Peyer's patch (tissue), 4 donors: ENCODE measurements around the gene ICAM1.
"Not testable (repeated sequence)": the region's sequence is repeated elsewhere in the genome, so short reads cannot be mapped to it uniquely, and the experiment has no call there.

ENCODE experiments used
- CTCF ChIP-seq, 6 experiments: fragments of 450-650 bp in 4 of 6; fragments of 200-600 bp in 2 of 6; sonication (generic) in 1 of 6; IDR thresholded peaks; one replicate each; pipeline ENCODE4 v1.5.1; 2017 to 2019; ENCODE audit warnings: antibody characterized with exemption in 6 of 6, mild to moderate bottlenecking in 3 of 6, moderate library complexity in 1 of 6
- POLR2A ChIP-seq, 2 donors: fragments of 450-650 bp; IDR thresholded peaks; one replicate each; pipeline ENCODE4 v1.5.1; 2017; ENCODE audit warnings: antibody characterized with exemption in 2 of 2, mild to moderate bottlenecking in 2 of 2, moderate library complexity in 2 of 2

GRCh38 chr19:10282043-10282442 lies 11.1 kb downstream of the ICAM1 start:
- not testable (repeated sequence) for TF ChIP-seq CTCF, POLR2A (IDR thresholded peaks at IDR 0.05)
